CD4-positive, alpha-beta T cell treated with Interleukin-12 subunit alpha and Interleukin-12 subunit beta, for 1 hour (primary cell): Measurements from ENCODE around the gene KNL1.
"Not testable (repeated sequence)": the region's sequence is repeated elsewhere in the genome, so short reads cannot be mapped to it uniquely, and the experiment has no call there.

Experiments
- DNase-seq: peaks from one replicate; pipeline ENCODE4 v3.0.0-alpha.2; 2020

KNL1 gene, protein sequence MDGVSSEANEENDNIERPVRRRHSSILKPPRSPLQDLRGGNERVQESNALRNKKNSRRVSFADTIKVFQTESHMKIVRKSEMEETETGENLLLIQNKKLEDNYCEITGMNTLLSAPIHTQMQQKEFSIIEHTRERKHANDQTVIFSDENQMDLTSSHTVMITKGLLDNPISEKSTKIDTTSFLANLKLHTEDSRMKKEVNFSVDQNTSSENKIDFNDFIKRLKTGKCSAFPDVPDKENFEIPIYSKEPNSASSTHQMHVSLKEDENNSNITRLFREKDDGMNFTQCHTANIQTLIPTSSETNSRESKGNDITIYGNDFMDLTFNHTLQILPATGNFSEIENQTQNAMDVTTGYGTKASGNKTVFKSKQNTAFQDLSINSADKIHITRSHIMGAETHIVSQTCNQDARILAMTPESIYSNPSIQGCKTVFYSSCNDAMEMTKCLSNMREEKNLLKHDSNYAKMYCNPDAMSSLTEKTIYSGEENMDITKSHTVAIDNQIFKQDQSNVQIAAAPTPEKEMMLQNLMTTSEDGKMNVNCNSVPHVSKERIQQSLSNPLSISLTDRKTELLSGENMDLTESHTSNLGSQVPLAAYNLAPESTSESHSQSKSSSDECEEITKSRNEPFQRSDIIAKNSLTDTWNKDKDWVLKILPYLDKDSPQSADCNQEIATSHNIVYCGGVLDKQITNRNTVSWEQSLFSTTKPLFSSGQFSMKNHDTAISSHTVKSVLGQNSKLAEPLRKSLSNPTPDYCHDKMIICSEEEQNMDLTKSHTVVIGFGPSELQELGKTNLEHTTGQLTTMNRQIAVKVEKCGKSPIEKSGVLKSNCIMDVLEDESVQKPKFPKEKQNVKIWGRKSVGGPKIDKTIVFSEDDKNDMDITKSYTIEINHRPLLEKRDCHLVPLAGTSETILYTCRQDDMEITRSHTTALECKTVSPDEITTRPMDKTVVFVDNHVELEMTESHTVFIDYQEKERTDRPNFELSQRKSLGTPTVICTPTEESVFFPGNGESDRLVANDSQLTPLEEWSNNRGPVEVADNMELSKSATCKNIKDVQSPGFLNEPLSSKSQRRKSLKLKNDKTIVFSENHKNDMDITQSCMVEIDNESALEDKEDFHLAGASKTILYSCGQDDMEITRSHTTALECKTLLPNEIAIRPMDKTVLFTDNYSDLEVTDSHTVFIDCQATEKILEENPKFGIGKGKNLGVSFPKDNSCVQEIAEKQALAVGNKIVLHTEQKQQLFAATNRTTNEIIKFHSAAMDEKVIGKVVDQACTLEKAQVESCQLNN (N-terminal part only)

DNA sequence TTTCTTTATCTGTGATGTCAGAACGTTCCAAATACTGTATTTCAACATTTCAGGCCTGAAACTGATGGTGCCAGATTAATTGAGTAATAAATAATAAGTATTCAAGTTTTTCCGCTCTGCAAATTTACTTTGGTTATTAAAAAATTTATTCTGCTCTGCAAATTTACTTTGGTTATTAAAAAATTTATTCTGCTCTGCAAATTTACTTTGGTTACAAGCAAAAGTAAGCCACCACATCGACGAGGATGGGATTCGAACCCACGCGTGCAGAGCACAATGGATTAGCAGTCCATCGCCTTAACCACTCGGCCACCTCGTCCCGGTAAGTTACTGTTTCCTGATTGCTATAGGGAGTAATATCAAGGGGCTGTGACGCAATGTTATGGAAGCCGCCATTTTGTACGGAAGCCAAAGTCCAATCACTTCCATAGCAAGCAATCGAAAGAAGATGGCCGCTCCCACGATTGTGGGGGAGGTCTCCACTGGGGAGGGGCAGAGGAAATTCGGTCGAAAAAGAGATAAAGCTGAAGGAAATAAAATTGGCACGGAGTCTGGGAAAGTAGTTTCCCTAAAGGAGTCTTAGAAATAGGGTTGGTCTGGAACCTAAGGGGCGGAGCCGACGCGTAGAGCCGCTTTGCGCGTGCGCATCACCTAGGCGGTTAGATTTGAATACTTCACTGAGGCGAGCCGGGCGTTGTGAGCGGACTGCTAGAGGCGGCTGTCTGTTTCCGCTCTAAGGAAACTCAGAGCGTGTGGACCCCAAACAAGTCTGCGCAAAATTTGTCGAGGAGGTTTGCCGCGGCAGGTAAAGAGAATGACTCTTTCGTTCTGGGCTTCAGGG lies at the start of gene KNL1:
Gene KNL1, plus strand, starts transcription at position 662 of the 841 bp plus-strand sequence. CDS start 8,683 bp downstream, outside the sequence.
- DNase-seq: peak; percentile 94

DNA sequence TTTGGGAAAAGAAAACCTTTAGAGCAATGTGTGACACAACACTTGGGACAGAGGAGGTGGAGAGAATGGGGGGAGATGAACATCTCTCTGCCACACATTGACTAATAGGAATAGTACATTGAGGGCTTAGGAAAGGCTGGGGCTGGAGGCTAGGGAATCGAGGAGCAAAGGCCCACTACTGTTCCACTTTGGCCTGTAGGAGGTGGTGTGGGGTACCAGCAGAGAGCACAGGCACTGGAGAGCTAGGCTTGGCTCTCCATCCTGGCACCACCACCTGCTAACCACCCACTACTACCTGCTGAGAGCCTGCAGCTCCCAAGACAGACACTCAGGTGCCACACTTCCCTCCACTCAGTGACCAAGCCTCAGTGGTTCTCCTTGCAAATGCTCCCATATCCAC lies 48.6 kb upstream of the KNL1 start:
- DNase-seq: no peak

DNA sequence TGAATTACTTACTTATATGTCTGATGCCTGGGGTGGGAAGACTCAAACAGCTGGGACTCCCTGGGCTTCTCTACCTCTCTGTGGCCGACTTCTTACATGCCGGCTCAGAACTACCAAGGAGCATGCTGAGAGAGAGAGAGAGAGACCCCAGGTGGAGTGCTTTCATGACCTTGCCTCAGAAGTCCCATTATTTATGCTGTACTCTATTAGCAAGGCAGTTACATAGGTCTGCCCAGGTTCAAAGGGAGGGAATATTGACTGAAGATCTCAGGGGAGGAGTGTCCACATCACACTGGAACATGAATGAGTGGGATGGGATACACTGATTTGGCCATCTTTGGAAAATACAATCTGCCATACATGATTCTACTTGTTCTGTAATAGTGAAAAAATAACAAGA lies 45.4 kb upstream of the KNL1 start:
- DNase-seq: no peak

DNA sequence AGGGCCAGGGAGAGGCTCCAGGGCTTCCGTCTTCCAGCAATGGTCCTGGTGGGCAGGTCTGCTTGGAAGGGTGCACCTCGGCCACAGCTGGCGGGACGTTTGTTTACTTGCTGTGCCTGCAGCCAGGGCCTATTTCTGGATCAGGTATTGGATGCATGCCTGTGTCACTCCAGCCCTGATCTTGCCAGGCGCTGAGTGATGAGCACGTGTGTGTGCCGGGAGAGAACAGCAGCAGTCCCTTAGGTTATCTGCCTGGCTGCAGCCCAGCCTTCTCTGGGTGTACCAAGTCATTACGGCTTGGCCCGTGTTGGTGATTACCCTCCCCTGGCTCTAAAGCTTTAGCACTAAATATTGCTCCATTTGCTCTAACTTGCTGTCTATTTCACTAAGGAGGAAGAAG lies 44.2 kb upstream of the KNL1 start:
- DNase-seq: no peak

DNA sequence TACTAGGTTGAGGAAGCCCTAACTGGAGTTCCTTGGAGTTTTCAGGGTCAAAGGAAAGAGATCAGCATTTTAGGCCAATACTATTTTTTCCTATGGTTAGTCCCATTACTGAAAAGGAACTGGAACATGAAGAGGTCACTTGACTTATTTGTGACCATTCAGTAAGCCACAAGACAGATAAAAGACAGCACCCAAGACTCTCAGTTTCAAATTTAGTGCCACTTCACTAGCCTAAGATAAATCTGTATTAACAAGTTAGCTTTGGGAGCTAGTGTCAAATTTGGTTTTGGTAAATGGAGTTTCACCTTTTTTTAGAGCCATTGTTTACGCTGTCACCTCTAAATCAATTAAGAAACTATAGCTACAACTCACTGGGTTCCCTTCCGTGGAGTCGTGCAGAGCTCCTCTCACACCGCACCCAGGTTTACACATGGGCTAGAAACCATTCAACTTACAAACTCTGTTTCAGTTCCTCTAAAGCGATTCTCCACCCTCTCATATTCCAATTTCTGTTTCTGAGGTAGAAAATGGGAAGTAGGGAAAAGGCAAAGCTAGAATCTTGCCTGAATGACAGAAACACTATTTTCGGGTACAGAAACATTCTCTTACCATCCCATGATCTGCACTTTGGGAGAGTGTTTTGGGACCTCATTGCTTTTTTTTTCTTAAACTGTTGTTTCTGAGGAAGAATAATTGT lies 43.6 kb upstream of the KNL1 start:
- DNase-seq: no peak

DNA sequence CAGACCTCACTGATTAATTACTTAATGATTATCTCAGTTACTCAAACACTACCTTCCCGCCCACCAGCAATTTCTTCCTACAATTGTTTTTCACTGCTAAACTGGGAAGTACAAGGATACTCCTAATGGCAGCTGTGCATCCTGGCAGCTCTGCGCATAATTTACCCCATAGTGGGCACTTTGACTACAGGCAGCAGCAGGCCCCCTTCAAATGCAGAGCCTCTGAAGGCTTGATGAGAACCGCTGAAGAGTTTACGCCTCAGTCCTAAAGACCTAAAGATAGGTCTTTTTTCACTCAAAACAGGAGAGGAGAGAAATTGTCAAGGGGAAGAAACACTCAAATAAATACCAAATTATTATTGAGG lies 39.9 kb upstream of the KNL1 start:
- no peak for DNase-seq

DNA sequence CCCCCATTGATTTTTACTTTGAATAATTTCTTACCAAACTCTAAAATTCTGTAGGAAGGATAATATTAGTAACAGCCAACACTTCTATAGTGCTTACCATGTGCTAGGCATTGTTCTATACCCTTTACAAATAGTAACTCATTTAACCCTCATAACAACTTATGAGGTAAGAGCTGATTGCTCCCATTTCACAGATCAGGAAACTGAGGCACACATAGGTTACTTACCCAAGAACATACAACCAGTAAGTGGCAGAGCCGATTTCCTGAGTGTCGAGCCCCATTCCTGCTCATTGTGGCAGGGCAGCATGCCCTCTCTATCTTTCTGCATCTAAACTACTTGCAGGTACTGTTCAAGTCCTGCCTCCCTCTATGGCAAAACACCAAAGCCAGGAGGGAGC lies 38.2 kb upstream of the KNL1 start:
- DNase-seq: no peak

DNA sequence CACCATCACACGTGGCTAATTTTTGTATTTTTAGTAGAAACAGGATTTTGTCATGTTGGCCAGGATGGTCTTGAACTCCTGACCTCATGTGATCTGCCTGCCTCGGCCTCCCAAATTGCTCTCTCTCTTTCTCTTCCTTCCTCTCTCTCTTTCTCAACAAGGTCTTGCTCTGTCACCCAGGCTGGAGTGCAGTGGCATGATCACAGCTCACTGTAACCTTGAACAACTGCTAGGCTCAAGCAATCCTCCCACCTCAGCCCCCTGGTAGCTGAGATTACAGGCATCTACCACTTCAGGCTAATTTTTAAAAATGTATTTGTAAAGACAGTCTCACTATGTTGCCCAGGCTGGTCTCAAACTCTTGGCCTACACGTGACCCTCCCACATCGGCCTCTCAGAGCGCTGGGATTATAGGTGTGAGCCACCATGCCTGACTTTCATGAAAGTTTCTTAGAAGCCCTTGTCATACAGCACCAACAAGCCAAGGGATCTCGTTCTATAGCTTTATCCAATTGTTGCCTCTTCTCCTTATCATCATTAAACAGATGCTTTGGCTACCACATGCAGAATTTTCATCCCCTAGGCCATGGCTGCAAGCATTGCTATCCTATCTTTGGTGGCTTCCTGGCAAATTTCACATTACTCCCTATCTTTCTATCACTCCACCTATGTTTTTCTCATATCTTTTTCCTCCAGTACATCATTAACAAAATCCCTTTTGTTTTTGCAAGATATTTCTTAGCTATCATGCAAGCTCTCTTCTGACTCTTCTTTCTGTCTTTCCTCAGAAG lies 34.9 kb upstream of the KNL1 start:
- DNase-seq: no peak

DNA sequence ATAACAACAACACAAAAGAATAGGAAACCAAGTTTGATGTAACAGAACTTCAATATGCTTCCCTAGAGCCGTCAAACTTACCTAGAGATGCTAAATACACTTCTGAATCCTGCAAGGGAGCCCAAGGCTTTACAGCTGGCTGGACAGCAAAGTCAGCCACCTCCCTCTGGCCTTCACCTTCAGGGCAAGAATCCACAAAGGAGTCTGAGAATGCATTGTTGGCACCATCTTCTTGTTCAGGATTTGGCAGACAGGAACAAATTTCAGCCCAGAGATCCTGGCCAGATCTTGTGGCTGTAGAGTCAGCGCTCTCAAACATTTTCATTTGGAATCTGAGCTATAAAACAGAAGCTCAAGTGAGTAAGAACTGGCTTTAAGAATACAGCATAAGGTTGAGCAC lies 31.4 kb upstream of the KNL1 start:
- no peak for DNase-seq

DNA sequence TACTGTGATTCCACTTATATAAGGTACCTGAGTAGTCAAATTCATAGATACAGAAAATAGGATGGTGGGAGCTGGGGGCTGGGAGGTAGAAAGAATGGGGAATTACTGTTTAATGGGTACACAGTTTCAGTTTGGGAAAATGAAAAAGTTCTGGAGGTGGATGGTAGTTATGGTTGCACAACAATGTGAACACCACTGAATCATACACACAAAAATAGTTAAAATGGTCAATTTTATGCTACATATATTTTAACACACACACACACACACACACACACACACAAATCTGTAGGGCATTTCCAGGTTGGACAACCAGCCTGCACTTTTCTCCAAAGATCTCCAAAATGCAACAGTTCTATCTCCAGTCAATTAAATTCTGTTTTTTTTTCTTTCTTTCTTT lies 30.6 kb upstream of the KNL1 start:
- DNase-seq: no peak

DNA sequence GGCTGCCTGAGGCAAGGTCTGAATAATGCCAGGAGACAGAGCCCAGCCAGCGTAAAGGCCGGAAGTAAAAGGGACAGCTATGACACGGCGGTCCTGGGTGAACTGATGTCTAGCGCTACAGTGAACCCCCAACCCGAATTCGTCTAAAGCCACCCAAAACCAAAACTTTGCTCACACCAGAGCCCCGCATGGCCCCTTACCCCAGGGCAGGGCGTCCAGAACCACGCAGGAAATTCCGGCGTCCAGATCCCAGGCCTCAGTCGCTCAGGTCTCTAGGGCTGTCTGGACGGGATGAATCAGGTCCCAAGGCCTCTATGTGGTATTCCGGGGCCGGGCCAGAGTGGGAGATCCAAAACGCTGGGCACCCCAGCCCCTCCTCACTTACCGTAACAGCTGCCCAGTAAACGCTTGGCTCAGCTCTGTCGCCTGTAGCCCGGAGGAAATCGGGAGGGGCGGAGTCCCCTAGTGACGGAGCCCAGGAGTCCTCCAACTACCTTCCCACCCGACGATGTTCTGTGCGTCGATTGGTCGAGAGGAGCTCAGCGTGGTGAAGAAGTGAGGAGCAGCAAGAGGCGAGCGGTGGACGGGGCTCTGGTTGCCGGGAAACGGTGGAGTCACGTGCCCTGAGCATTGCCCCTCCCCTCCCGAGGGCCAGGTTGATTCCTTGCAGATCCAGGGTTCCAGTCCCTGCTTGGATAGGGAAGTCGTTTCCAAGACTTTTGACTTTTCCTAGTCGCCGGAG lies 29.3 kb upstream of the KNL1 start, which contains the start of gene CCDC32:
Gene CCDC32, minus strand, starts transcription at position 452 of the 742 bp plus-strand sequence. CDS start 2,027 bp downstream, outside the sequence.
- peak; percentile 95 for DNase-seq

DNA sequence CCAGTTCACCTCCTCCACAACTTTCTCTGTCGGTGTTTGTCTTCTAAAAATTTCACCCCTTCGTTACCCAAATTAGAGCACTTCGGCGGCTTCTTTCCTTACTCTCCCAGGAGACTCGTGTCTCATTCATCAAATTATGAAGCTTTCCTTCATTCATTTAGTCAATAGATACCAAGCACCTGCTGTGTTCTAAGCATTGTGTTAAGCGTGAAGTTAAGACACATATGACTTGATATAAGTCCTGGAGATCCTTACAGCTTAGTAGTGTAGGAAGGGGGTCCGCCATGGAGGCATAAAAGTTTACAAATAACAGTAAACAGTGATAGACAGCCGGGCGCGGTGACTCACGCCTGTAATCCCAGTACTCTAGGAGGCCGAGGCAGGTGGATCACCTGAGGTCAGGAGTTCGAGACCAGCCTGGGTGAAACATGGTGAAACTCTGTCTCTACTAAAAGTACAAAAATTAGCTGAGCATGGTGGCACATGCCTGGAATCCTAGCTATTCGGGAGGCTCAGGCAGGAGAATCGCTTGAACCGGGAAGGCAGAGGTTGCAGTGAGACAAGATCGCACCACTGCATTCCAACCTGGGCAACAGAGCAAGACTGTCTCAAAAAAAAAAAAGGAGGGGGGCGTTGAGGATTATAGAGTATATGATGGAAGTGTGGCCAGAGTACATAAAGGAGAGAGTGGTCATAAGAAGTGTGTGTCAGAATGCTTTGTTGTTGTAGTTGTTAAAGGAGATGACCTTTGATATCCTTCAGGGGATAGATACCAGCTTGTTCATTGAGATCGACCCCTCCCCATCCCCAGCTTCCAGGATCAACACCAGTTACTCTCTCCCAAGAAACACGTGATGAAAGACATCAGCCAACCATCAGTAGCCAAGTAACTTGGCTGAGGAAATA lies 28.5 kb upstream of the KNL1 start:
- DNase-seq: no peak

DNA sequence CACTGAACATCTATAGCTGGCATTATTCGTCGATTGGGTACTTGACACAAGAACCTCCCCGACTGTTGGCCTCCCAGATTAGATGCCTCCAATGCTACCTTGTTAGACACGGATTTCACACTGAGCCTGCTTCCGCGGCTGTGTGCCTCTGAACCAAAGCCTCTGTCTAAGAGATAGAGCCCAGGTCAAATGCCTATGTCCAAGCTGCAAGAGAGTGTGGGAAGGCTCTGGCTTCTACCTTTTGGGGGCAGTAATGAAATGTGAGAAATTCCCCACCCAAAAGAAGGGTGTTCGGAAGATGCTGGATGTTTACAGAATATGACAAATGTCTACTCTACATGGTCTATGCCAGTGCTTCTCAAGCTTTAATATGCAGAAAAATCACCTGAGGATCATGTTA lies 26.9 kb upstream of the KNL1 start:
- DNase-seq: no peak

DNA sequence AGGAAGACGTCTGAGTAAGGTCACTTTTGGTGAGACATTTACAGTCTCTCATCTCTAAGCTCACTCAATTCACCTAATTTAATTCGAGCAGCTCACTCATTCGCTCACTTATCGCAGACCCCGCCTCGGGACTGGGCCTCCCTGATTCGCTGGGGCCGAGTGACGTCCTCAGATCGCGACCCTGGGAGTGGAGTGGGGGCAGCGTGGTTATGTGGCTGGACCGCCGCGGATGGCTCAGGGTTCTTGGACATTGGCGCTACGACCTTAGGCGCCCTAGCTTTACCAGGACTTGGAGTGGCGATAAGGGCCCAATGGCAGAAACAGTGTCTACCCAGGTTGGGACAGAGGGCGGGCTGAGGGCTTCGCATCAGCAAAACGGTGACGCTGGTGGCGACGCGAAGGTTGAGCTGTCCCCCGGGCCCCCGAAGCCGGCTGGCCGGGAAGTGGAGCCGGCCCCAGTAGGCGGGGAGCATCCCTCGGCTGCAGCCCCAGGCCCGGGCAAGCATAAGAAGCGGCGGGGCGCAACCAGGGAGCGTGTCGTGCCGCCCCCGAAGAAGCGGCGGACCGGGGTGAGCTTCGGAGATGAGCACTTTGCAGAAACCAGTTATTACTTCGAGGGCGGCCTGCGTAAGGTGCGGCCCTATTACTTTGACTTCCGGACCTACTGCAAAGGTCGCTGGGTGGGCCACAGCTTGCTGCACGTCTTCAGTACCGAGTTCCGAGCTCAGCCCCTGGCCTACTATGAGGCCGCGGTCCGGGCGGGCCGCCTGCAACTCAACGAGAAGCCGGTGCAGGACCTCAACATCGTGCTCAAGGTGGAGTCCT lies 24.7 kb upstream of the KNL1 start, which contains the start of gene RPUSD2:
Gene RPUSD2, plus strand, starts transcription at position 171 of the 825 bp plus-strand sequence. Its CDS starts 39 bp downstream, at position 210.
- DNase-seq: peak; percentile 91

DNA sequence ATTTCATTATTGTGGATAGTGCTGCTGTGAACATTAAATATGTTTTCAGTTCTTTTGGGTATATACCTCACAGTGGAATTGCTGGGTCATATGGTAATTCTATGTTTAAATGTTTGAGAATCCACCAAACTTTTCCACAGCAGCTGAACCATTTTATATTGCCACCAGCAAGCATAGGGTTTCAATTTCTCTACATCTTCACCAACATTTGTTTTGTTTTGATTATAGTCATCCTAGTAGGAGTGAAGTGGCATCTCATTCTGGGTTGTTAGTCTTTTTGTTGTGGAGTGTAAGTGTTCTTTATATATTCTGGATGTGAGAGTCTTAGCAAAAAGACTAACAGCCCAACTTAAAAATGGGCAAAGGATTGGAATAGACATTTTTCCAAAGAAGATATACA lies 18.9 kb upstream of the KNL1 start:
- no peak for DNase-seq

DNA sequence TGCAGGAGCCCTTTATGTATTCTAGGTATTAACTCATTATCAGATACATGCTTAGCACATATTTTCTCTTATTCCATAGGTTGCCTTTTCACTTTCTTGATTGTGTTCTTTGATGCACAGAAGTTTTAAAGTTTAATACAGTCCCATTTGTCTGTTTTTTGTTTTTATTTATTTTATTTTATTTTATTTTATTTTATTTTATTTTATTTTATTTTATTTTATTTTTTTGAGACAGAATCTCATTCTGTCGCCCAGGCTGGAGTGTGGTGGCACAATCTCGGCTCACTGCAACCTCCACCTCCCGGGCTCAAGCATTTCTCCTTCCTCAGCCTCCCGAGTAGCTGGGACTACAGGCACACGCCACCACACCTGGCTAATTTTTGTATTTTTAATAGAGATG lies 17.1 kb upstream of the KNL1 start:
- not testable (repeated sequence) for DNase-seq

DNA sequence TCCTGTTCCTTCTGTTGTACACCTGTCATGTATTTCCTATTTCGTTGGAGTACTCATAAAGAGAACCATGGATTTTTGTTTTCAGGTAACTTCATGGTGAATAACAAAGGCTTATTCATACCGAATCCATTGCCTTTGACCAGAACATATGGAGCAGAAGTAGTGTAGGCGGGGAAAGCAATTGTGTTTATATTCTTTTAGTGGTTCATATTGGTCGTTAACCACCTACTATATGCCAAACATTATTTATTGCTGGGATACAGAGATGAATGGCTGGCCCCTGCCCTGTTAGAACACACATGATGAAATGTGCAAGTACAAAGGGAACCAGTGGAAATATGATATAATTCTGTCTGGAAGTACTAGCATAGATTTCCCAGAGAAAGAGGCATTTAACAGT lies 15.2 kb upstream of the KNL1 start:
- no peak for DNase-seq

DNA sequence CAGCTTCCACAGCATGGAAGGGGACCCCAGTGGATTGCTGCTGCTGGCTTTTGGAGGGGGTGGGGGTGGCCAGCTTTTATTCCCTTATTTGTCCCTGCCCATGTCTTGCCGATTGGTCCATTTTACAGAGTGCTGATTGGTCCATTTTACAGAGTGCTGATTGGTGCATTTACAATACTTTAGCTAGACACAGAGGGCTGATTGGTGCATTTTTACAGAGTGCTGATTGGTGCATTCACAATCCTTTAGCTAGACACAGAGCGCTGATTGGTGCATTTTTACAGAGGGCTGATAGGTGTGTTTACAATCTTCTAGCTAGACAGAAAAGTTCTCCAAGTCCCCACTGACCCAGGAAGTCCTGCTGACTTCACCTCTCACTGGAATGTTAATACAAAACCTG lies 12.3 kb upstream of the KNL1 start:
- not testable (repeated sequence) for DNase-seq
